Keratinocyte (primary cell): ENCODE measurements around the gene SYT12. TPM values are rescaled to one million over a fixed set of nuclear protein-coding genes. Genes with fewer than 3 reads are reported as not detected.

Experiments
- DNase-seq: peaks from one replicate; pipeline ENCODE4 v3.0.0-alpha.2; 2011; ENCODE audit warnings: low read depth, missing footprints, low spot score
- FAIRE-seq: peaks from 2 replicates; lab custom pipeline; 2011; peaks lifted over from hg19 to GRCh38; lab: Jason Lieb, UNC
- H2AFZ ChIP-seq: 2 replicates; pipeline ENCODE4 v1.6.0; 2012; ENCODE audit warnings: low read length, control low read depth, inconsistent platforms; ENCODE audit not compliant: control insufficient read depth
- H3K27ac ChIP-seq: 2 replicates; pipeline ENCODE4 v1.5.1; 2011; ENCODE audit warnings: low read length; ENCODE audit not compliant: control insufficient read depth, insufficient read depth
- H3K27me3 ChIP-seq: 3 replicates; pipeline ENCODE4 v1.6.0; 2011; ENCODE audit warnings: low read length; ENCODE audit not compliant: control insufficient read depth, insufficient read depth; ENCODE audit errors: extremely low read depth
- H3K36me3 ChIP-seq, 2 experiments: 2 replicates in 1 of 2; 3 replicates in 1 of 2; pipeline ENCODE4 v1.5.1; 2011; ENCODE audit warnings: low read length in 2 of 2, mild to moderate bottlenecking in 1 of 2; ENCODE audit not compliant: control insufficient read depth in 2 of 2, insufficient read depth in 2 of 2; ENCODE audit errors: extremely low read depth in 1 of 2
- H3K4me1 ChIP-seq: 3 replicates; pipeline ENCODE4 v1.5.1; 2011; ENCODE audit warnings: low read length; ENCODE audit not compliant: control insufficient read depth, insufficient read depth; ENCODE audit errors: extremely low read depth
- H3K4me2 ChIP-seq: 3 replicates; pipeline ENCODE4 v1.6.0; 2011; ENCODE audit warnings: low read depth, low read length; ENCODE audit not compliant: control insufficient read depth, insufficient read depth; ENCODE audit errors: extremely low read depth
- H3K4me3 ChIP-seq, 3 experiments: fragments of 200-600 bp in 1 of 3; sonication (generic) in 1 of 3; 2 replicates in 2 of 3; 3 replicates in 1 of 3; pipeline ENCODE4 v1.5.1; 2011 to 2016; ENCODE audit warnings: low read length in 3 of 3, mild to moderate bottlenecking in 3 of 3, control low read depth in 2 of 3, inconsistent platforms in 1 of 3, low read depth in 1 of 3, mixed read lengths in 1 of 3, mixed run types in 1 of 3, moderate library complexity in 1 of 3; ENCODE audit not compliant: control insufficient read depth in 2 of 3, insufficient read depth in 2 of 3; ENCODE audit errors: extremely low read depth in 1 of 3
- H3K79me2 ChIP-seq: 2 replicates; pipeline ENCODE4 v1.6.0; 2012; ENCODE audit warnings: low read length; ENCODE audit not compliant: control insufficient read depth, insufficient read depth
- H3K9ac ChIP-seq: 3 replicates; pipeline ENCODE4 v1.6.0; 2011; ENCODE audit warnings: low read length; ENCODE audit not compliant: control insufficient read depth, insufficient read depth; ENCODE audit errors: extremely low read depth
- H3K9me1 ChIP-seq: 3 replicates; pipeline ENCODE4 v1.6.0; 2011; ENCODE audit warnings: low read length; ENCODE audit not compliant: control insufficient read depth, insufficient read depth; ENCODE audit errors: extremely low read depth
- H3K9me3 ChIP-seq: 2 replicates; pipeline ENCODE4 v1.5.1; 2012; ENCODE audit warnings: low read depth, low read length; ENCODE audit not compliant: control insufficient read depth
- H4K20me1 ChIP-seq: 3 replicates; pipeline ENCODE4 v1.6.0; 2011; ENCODE audit warnings: low read length; ENCODE audit not compliant: control insufficient read depth, insufficient read depth; ENCODE audit errors: extremely low read depth
- CTCF ChIP-seq, 3 experiments: IDR thresholded peaks in 1 of 3; conservative IDR thresholded peaks in 1 of 3; optimal IDR thresholded peaks in 1 of 3; 2 replicates in 2 of 3; 3 replicates in 1 of 3; pipeline versions ENCODE3 to v1.5.1; 2011; ENCODE audit warnings: low read length in 3 of 3, mild to moderate bottlenecking in 3 of 3, moderate library complexity in 2 of 3, control low read depth in 1 of 3, inconsistent platforms in 1 of 3; ENCODE audit not compliant: insufficient read depth in 2 of 3; ENCODE audit errors: extremely low read depth in 1 of 3
- EZH2 ChIP-seq: IDR thresholded peaks from one replicate; pipeline ENCODE4 v1.6.1; 2012; ENCODE audit warnings: inconsistent platforms, mild to moderate bottlenecking, low read length, moderate library complexity
- dilution Hi-C: fragments of 300-500 bp; cut with MboI; formaldehyde crosslinking; loops from one replicate; pipeline ENCODE4 v1.7.0; 2020; ENCODE audit warnings: low sequenced_read_pairs; ENCODE audit not compliant: extremely low pct_ligation_motif_present
- polyA plus RNA-seq, 5 experiments: library from polyadenylated mRNA; depleted of rRNA in 3 of 5; stranded (reverse) in 3 of 5; stranded (forward) in 1 of 5; unstranded in 1 of 5; fragments of >200 nt; gene quantifications; 1 replicate in 1 of 5; 2 replicates in 3 of 5; 3 replicates in 1 of 5; pipeline versions ENCODE4 v1.2.1 to v1.2.3, GENCODE V29; 2011 to 2012; ENCODE audit warnings: missing spikeins in 2 of 5, low read depth in 1 of 5, low replicate concordance in 1 of 5

The SYT12 gene
- polyA plus RNA-seq, 1 donor (not counting 4 experiments of a cell fraction or from before 2014, with no cell fraction given): 0.05 TPM

- Histone ChIP-seq H2AFZ (no peak overlapping the region), H3K27me3 (no peaks in the 10 kb centered on the region), H3K4me3 (no peak overlapping the region), H3K79me2 (no peaks in the 10 kb centered on the region), H3K4me1 (no peaks in the 10 kb centered on the region), H4K20me1 (no peaks in the 10 kb centered on the region), H3K36me3 (no peaks in the 10 kb centered on the region), H3K9ac (no peak overlapping the region), H3K9me3 (no peaks in the 10 kb centered on the region), H3K4me2 (no peak overlapping the region), H3K9me1 (no peaks in the 10 kb centered on the region), H3K27ac (no peak overlapping the region)
- TF ChIP-seq CTCF (optimal IDR thresholded peaks at IDR 0.05 in 1 of 3, IDR thresholded peaks at IDR 0.05 in 1 of 3, conservative IDR thresholded peaks at IDR 0.05 in 1 of 3; ENCODE audit: extremely low read depth in 1 of 3, insufficient read depth in 2 of 3, low read length in 3 of 3): no peak
- no peak for TF ChIP-seq EZH2
- dilution Hi-C loops: no loop called here
- no peak for DNase-seq
- FAIRE-seq: no peak
Measured at GRCh38 chr11:66992041-66992440, 30.9 kb upstream of the SYT12 start.

- Histone ChIP-seq H3K27ac (no peak overlapping the region), H2AFZ (no peak overlapping the region), H3K9ac (no peak overlapping the region), H3K36me3 (no peaks in the 10 kb centered on the region), H3K9me3 (no peaks in the 10 kb centered on the region), H3K79me2 (no peaks in the 10 kb centered on the region), H3K4me2 (no peak overlapping the region), H4K20me1 (no peaks in the 10 kb centered on the region), H3K9me1 (no peaks in the 10 kb centered on the region), H3K4me1 (no peaks in the 10 kb centered on the region), H3K4me3 (no peak overlapping the region), H3K27me3 (no peaks in the 10 kb centered on the region)
- no peak for FAIRE-seq
- dilution Hi-C loops: no loop called here
- DNase-seq: no peak
- TF ChIP-seq CTCF (optimal IDR thresholded peaks at IDR 0.05 in 1 of 3, IDR thresholded peaks at IDR 0.05 in 1 of 3, conservative IDR thresholded peaks at IDR 0.05 in 1 of 3; ENCODE audit: extremely low read depth in 1 of 3, insufficient read depth in 2 of 3, low read length in 3 of 3) (no peak), EZH2 (no peak)
Measured at GRCh38 chr11:66996609-66997273, 26.2 kb upstream of the SYT12 start.
